GM23338 (cell line): ENCODE data around the gene SF3A1.

Experiments used
- CREB1 ChIP-seq: fragments of 250-450 bp; sonication (Bioruptor Pico); IDR thresholded peaks from 2 replicates; pipeline ENCODE4 v1.5.0; 2020; ENCODE audit warnings: low read depth, mild to moderate bottlenecking, moderate library complexity
- EZH2 ChIP-seq: fragments of 200-600 bp; sonication (generic); IDR thresholded peaks from one replicate; pipeline ENCODE4 v1.8.0; 2017; ENCODE audit warnings: antibody characterized with exemption, mild to moderate bottlenecking, low read depth; ENCODE audit not compliant: unreplicated experiment
- EZH2phosphoT487 ChIP-seq: fragments of 200-600 bp; sonication (generic); IDR thresholded peaks from one replicate; pipeline ENCODE4 v1.8.1; 2018; ENCODE audit warnings: antibody characterized with exemption; ENCODE audit not compliant: unreplicated experiment
- JUNB ChIP-seq: IDR thresholded peaks from one replicate; pipeline ENCODE4 v1.6.1; 2016; ENCODE audit warnings: antibody characterized with exemption; ENCODE audit not compliant: unreplicated experiment
- TF ChIP-seq, protein P1 (sequence below), 2 experiments: fragments of 200-600 bp in 1 of 2; sonication (generic) in 1 of 2; conservative IDR thresholded peaks; 2 replicates each; pipeline versions ENCODE4 v1.5.1 to v1.6.1; 2016 to 2017; ENCODE audit warnings: antibody characterized with exemption in 2 of 2, low read depth in 2 of 2, mild to moderate bottlenecking in 2 of 2, moderate library complexity in 1 of 2
- TF ChIP-seq, protein P2 (sequence below): IDR thresholded peaks from one replicate; pipeline ENCODE4 v1.6.1; 2018; ENCODE audit warnings: antibody characterized with exemption; ENCODE audit not compliant: unreplicated experiment
- TF ChIP-seq, protein P3 (sequence below): IDR thresholded peaks from 2 replicates; pipeline ENCODE4 v1.6.1; 2016; ENCODE audit warnings: antibody characterized with exemption

GRCh38 chr22:30285176-30285845 lies 71.4 kb downstream of the SF3A1 start:
- TF ChIP-seq, protein P1, sequence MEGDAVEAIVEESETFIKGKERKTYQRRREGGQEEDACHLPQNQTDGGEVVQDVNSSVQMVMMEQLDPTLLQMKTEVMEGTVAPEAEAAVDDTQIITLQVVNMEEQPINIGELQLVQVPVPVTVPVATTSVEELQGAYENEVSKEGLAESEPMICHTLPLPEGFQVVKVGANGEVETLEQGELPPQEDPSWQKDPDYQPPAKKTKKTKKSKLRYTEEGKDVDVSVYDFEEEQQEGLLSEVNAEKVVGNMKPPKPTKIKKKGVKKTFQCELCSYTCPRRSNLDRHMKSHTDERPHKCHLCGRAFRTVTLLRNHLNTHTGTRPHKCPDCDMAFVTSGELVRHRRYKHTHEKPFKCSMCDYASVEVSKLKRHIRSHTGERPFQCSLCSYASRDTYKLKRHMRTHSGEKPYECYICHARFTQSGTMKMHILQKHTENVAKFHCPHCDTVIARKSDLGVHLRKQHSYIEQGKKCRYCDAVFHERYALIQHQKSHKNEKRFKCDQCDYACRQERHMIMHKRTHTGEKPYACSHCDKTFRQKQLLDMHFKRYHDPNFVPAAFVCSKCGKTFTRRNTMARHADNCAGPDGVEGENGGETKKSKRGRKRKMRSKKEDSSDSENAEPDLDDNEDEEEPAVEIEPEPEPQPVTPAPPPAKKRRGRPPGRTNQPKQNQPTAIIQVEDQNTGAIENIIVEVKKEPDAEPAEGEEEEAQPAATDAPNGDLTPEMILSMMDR (conservative IDR thresholded peaks at IDR 0.05; ENCODE audit: low read depth in 2 of 2) = no peak
- TF ChIP-seq, protein P2, sequence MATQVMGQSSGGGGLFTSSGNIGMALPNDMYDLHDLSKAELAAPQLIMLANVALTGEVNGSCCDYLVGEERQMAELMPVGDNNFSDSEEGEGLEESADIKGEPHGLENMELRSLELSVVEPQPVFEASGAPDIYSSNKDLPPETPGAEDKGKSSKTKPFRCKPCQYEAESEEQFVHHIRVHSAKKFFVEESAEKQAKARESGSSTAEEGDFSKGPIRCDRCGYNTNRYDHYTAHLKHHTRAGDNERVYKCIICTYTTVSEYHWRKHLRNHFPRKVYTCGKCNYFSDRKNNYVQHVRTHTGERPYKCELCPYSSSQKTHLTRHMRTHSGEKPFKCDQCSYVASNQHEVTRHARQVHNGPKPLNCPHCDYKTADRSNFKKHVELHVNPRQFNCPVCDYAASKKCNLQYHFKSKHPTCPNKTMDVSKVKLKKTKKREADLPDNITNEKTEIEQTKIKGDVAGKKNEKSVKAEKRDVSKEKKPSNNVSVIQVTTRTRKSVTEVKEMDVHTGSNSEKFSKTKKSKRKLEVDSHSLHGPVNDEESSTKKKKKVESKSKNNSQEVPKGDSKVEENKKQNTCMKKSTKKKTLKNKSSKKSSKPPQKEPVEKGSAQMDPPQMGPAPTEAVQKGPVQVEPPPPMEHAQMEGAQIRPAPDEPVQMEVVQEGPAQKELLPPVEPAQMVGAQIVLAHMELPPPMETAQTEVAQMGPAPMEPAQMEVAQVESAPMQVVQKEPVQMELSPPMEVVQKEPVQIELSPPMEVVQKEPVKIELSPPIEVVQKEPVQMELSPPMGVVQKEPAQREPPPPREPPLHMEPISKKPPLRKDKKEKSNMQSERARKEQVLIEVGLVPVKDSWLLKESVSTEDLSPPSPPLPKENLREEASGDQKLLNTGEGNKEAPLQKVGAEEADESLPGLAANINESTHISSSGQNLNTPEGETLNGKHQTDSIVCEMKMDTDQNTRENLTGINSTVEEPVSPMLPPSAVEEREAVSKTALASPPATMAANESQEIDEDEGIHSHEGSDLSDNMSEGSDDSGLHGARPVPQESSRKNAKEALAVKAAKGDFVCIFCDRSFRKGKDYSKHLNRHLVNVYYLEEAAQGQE = no peak
- TF ChIP-seq EZH2phosphoT487 (no peak), JUNB (no peak), EZH2 (no peak), CREB1 (CRISPR knock-in tag) (no peak)
- TF ChIP-seq, protein P3, sequence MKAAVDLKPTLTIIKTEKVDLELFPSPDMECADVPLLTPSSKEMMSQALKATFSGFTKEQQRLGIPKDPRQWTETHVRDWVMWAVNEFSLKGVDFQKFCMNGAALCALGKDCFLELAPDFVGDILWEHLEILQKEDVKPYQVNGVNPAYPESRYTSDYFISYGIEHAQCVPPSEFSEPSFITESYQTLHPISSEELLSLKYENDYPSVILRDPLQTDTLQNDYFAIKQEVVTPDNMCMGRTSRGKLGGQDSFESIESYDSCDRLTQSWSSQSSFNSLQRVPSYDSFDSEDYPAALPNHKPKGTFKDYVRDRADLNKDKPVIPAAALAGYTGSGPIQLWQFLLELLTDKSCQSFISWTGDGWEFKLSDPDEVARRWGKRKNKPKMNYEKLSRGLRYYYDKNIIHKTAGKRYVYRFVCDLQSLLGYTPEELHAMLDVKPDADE = no peak
